ENCODE measurements around the gene CACNA2D3.
A peak's percentile ranks its signal among the peaks of the same experiment; 100 is the strongest.

Gene CACNA2D3

GRCh38 chr3:54527521-54527920 lies 405.2 kb downstream of the CACNA2D3 start:
- DNase-seq (ENCODE audit: low spot score) = no peak

GRCh38 chr3:54527953-54528352 lies 405.6 kb downstream of the CACNA2D3 start:
- DNase-seq (ENCODE audit: low spot score) = no peak

- no peak for DNase-seq (ENCODE audit: low spot score)
Observed at GRCh38 chr3:54528668-54529067, 406.3 kb downstream of the CACNA2D3 start.

- DNase-seq (ENCODE audit: low spot score) = no peak
Observed at GRCh38 chr3:54530091-54530490, 407.7 kb downstream of the CACNA2D3 start.

- no peak for DNase-seq (ENCODE audit: low spot score)
Observed at GRCh38 chr3:54530944-54531343, 408.6 kb downstream of the CACNA2D3 start.

- DNase-seq (ENCODE audit: low spot score) = no peak
Observed at GRCh38 chr3:54531741-54532140, 409.4 kb downstream of the CACNA2D3 start.

- no peak for DNase-seq (ENCODE audit: low spot score)
Observed at GRCh38 chr3:54533856-54534255, 411.5 kb downstream of the CACNA2D3 start.

- no peak for DNase-seq (ENCODE audit: low spot score)
Observed at GRCh38 chr3:54535619-54536018, 413.3 kb downstream of the CACNA2D3 start.

GRCh38 chr3:54536450-54536849 lies 414.1 kb downstream of the CACNA2D3 start:
- DNase-seq (ENCODE audit: low spot score) = no peak

- DNase-seq (ENCODE audit: low spot score) = no peak
Observed at GRCh38 chr3:54537506-54537905, 415.2 kb downstream of the CACNA2D3 start.

- DNase-seq (ENCODE audit: low spot score) = peak; percentile 26
Observed at GRCh38 chr3:54538346-54538745, 416.0 kb downstream of the CACNA2D3 start.

- DNase-seq (ENCODE audit: low spot score) = no peak
Observed at GRCh38 chr3:54541369-54541768, 419.0 kb downstream of the CACNA2D3 start.

GRCh38 chr3:54543446-54543845 lies 421.1 kb downstream of the CACNA2D3 start:
- DNase-seq (ENCODE audit: low spot score) = no peak

GRCh38 chr3:54547051-54547450 lies 424.7 kb downstream of the CACNA2D3 start:
- no peak for DNase-seq (ENCODE audit: low spot score)

- DNase-seq (ENCODE audit: low spot score) = peak; percentile 38
Observed at GRCh38 chr3:54547846-54548245, 425.5 kb downstream of the CACNA2D3 start.

- DNase-seq (ENCODE audit: low spot score) = peak; percentile 53
Observed at GRCh38 chr3:54549607-54550220, 427.4 kb downstream of the CACNA2D3 start.

- DNase-seq (ENCODE audit: low spot score) = no peak
Observed at GRCh38 chr3:54550221-54550977, 428.0 kb downstream of the CACNA2D3 start.

GRCh38 chr3:54556630-54557029 lies 434.3 kb downstream of the CACNA2D3 start:
- DNase-seq (ENCODE audit: low spot score) = no peak

- DNase-seq (ENCODE audit: low spot score) = no peak
Observed at GRCh38 chr3:54557538-54558428, 435.4 kb downstream of the CACNA2D3 start.

- DNase-seq (ENCODE audit: low spot score) = no peak
Observed at GRCh38 chr3:54563501-54564200, 441.3 kb downstream of the CACNA2D3 start.

GRCh38 chr3:54564374-54564925 lies 442.1 kb downstream of the CACNA2D3 start:
- no peak for DNase-seq (ENCODE audit: low spot score)

Measured in SK-N-DZ (cell line).